CD4-positive, CD25-positive, alpha-beta regulatory T cell (primary cell): ENCODE measurements around the gene ANTXR2. TPM values are rescaled to one million over a fixed set of nuclear protein-coding genes. Genes with fewer than 3 reads are reported as not detected.
"Not testable (repeated sequence)": the region's sequence is repeated elsewhere in the genome, so short reads cannot be mapped to it uniquely, and the experiment has no call there.

ENCODE experiments used
- ATAC-seq, 2 donors: fragments of 150-1000 bp; cut with Tn5 transposase; one replicate each; pipeline ENCODE4 v1.10.0; 2021; ENCODE audit warnings: low read depth in 2 of 2, moderate number of reproducible peaks in 2 of 2, moderate library complexity in 1 of 2
- DNase-seq, 3 donors: peaks; one replicate each; pipeline versions ENCODE4 v3.0.0 to v3.0.0-alpha.2; 2012 to 2022; ENCODE audit warnings: mixed read lengths in 1 of 3
- H3K27ac ChIP-seq: one replicate; pipeline ENCODE4 v1.7.0; 2013; ENCODE audit warnings: mild to moderate bottlenecking, low read length; ENCODE audit not compliant: insufficient read depth, poor library complexity, severe bottlenecking
- H3K27me3 ChIP-seq: one replicate; pipeline ENCODE4 v1.7.0; 2013; ENCODE audit warnings: low read length; ENCODE audit not compliant: control insufficient read depth, insufficient read depth
- H3K36me3 ChIP-seq: one replicate; pipeline ENCODE4 v1.7.0; 2013; ENCODE audit warnings: mild to moderate bottlenecking, low read length, moderate library complexity; ENCODE audit not compliant: control insufficient read depth, insufficient read depth
- H3K4me1 ChIP-seq: 2 replicates; pipeline ENCODE4 v1.7.0; 2013; ENCODE audit warnings: mild to moderate bottlenecking, low read length; ENCODE audit not compliant: insufficient read depth, control insufficient read depth, poor library complexity, severe bottlenecking
- H3K4me3 ChIP-seq: one replicate; pipeline ENCODE4 v1.7.0; 2013; ENCODE audit warnings: low read depth, mild to moderate bottlenecking, low read length, moderate library complexity
- H3K9me3 ChIP-seq, 2 experiments: 1 replicate in 1 of 2; 2 replicates in 1 of 2; pipeline ENCODE4 v1.7.0; 2013; ENCODE audit warnings: low read length in 2 of 2, mild to moderate bottlenecking in 1 of 2, moderate library complexity in 1 of 2; ENCODE audit not compliant: control insufficient read depth in 2 of 2
- H3K27ac Mint-ChIP-seq, 3 donors: one replicate each; pipeline ENCODE4 v1.8.0; 2020 to 2022; ENCODE audit warnings: mild to moderate bottlenecking in 3 of 3, mixed read lengths in 3 of 3, moderate library complexity in 2 of 3
- H3K27me3 Mint-ChIP-seq: one replicate; pipeline ENCODE4 v1.8.0; 2022; ENCODE audit warnings: mild to moderate bottlenecking, mixed read lengths
- H3K36me3 Mint-ChIP-seq: one replicate; pipeline ENCODE4 v1.8.0; 2020; ENCODE audit warnings: mixed read lengths
- H3K4me1 Mint-ChIP-seq, 4 donors: one replicate each; pipeline ENCODE4 v1.8.0; 2020 to 2022; ENCODE audit warnings: mixed read lengths in 4 of 4, mild to moderate bottlenecking in 1 of 4
- H3K4me3 Mint-ChIP-seq, 4 donors: one replicate each; pipeline ENCODE4 v1.8.0; 2020 to 2022; ENCODE audit warnings: mild to moderate bottlenecking in 4 of 4, mixed read lengths in 4 of 4, moderate library complexity in 3 of 4
- H3K9me3 Mint-ChIP-seq, 7 donors: one replicate each; pipeline ENCODE4 v1.8.0; 2020 to 2022; ENCODE audit warnings: mixed read lengths in 7 of 7, mild to moderate bottlenecking in 3 of 7, moderate library complexity in 2 of 7
- polyA plus RNA-seq, 4 donors: library from polyadenylated mRNA; unstranded; fragments of 300-500 nt; fragmentation: Illumina TruSeq; gene quantifications; one replicate each; pipeline ENCODE4 v1.2.3, GENCODE V29; 2021
- total RNA-seq: library from RNA; stranded (reverse); gene quantifications from one replicate; pipeline ENCODE4 v1.2.3, GENCODE V29; 2022

The ANTXR2 gene
- total and polyA plus RNA-seq, 5 donors from 2014 or later: 66.4 to 117 (median 70.2) TPM

DNA sequence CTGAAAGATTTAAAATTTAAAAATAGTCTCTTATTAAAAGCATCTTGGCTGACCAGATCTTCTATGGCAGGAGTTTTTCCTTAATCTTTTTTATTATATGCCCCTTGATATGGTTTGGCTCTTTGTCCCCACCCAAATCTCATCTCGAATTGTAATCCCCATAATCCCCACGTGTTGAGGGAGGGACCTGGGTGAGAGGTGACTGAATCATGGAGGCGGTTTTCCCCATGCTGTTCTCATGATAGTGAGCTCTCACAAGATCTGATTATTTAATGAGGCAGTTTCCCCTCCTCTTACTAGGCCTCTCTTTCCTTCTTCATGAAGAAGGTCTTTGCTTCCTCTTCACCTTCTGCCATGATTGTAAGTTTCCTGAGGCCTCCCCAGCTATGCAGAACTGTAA is 74.0 kb downstream of the ANTXR2 start:
- not testable (repeated sequence) for H3K27me3 ChIP-seq, H3K9me3 Mint-ChIP-seq, H3K27me3 Mint-ChIP-seq, H3K4me1 ChIP-seq, H3K27ac Mint-ChIP-seq, H3K36me3 ChIP-seq, H3K27ac ChIP-seq, H3K4me3 ChIP-seq, H3K9me3 ChIP-seq, DNase-seq, ATAC-seq
- H3K4me3 Mint-ChIP-seq: peak overlapping the region in 1 of 4 donors; percentile 19
- H3K36me3 Mint-ChIP-seq: peaks cover 23% of the 10 kb centered on the region
- peaks cover 18 to 35% (median 32%) of the 10 kb centered on the region in 4 donors for H3K4me1 Mint-ChIP-seq

DNA sequence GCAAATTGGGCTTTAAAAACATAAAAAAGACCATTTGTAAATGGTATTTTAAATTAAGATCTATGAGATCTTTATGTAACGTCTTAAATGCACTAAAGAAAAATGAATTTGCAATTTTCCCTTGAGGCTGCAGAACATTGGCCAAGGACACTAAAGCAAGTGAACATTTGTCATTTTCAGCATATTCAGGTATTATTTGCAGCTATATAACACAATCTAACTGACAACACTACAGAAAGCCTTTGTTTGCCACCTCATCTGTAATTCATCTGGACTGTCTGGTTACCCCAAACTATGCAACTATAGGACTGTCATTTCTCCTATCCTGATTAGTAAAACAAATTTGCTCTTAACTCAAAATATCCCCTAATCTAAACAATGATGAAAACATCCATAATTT is 74.8 kb downstream of the ANTXR2 start:
- Mint-ChIP-seq H3K9me3 (peaks cover 0 to 4% (median 0%) of the 10 kb centered on the region in 7 donors), H3K27me3 (no peaks in the 10 kb centered on the region), H3K4me1 (peaks cover 19 to 41% (median 35%) of the 10 kb centered on the region in 4 donors), H3K4me3 (no peak overlapping the region), H3K27ac (no peak overlapping the region), H3K36me3 (peaks cover 26% of the 10 kb centered on the region)
- H3K27me3 ChIP-seq: no peaks in the 10 kb centered on the region
- no peak for ATAC-seq
- no peaks in the 10 kb centered on the region for H3K36me3 ChIP-seq
- DNase-seq: no peak
- H3K4me3 ChIP-seq: no peak overlapping the region
- H3K9me3 ChIP-seq: no peaks in the 10 kb centered on the region
- H3K27ac ChIP-seq: no peak overlapping the region
- H3K4me1 ChIP-seq: peaks cover 4% of the 10 kb centered on the region

- no peak overlapping the region for H3K27ac ChIP-seq
- no peak overlapping the region for H3K4me3 ChIP-seq
- H3K4me1 ChIP-seq: peaks cover 4% of the 10 kb centered on the region
- no peak for ATAC-seq
- Mint-ChIP-seq H3K9me3 (peaks cover 0 to 4% (median 0%) of the 10 kb centered on the region in 7 donors), H3K36me3 (peaks cover 30% of the 10 kb centered on the region), H3K27me3 (no peaks in the 10 kb centered on the region), H3K27ac (peak overlapping the region in 1 of 3 donors; percentile 1), H3K4me1 (peaks cover 24 to 52% (median 42%) of the 10 kb centered on the region in 4 donors), H3K4me3 (peak overlapping the region in 1 of 4 donors; percentile 62)
- H3K9me3 ChIP-seq: no peaks in the 10 kb centered on the region
- no peaks in the 10 kb centered on the region for H3K36me3 ChIP-seq
- DNase-seq: no peak
- H3K27me3 ChIP-seq: no peaks in the 10 kb centered on the region
These were observed 76.2 kb downstream of the ANTXR2 start for GRCh38 chr4:79996851-79997250.

DNA sequence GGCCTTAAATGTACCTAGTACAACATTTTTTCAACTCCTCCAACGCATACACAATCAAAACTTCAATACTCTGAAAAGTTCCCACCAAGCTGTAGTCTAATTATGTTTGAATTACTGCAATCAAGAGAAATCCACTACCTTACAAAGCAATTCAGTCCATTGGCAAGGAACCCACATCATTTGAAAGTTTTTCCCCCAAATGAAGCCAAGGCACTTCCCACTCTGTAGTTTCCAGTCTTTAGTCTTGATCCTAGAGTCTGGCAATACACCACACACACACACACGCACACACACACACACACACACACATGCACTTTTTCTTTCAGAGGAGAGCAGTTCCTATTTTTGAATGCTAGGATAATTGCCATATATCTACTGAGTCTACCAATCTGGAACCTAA is 79.6 kb downstream of the ANTXR2 start:
- Mint-ChIP-seq H3K27ac (peak overlapping the region in 2 of 3 donors; percentile 13 to 84), H3K4me1 (peaks cover 36 to 71% (median 60%) of the 10 kb centered on the region in 4 donors), H3K9me3 (peaks cover 0 to 4% (median 0%) of the 10 kb centered on the region in 7 donors), H3K36me3 (peaks cover 36% of the 10 kb centered on the region), H3K4me3 (peak overlapping the region in 1 of 4 donors; percentile 25), H3K27me3 (no peaks in the 10 kb centered on the region)
- no peaks in the 10 kb centered on the region for H3K36me3 ChIP-seq
- no peaks in the 10 kb centered on the region for H3K9me3 ChIP-seq
- H3K4me1 ChIP-seq: peaks cover 9% of the 10 kb centered on the region
- no peak for DNase-seq
- H3K27me3 ChIP-seq: no peaks in the 10 kb centered on the region
- no peak overlapping the region for H3K4me3 ChIP-seq
- no peak overlapping the region for H3K27ac ChIP-seq
- no peak for ATAC-seq

GRCh38 chr4:79991601-79992000 is 81.4 kb downstream of the ANTXR2 start:
- H3K4me3 Mint-ChIP-seq: peak overlapping the region in 1 of 4 donors; percentile 43
- no peaks in the 10 kb centered on the region for H3K27me3 ChIP-seq
- H3K27me3 Mint-ChIP-seq: no peaks in the 10 kb centered on the region
- no peaks in the 10 kb centered on the region for H3K9me3 ChIP-seq
- no peak for ATAC-seq
- no peaks in the 10 kb centered on the region for H3K36me3 ChIP-seq
- no peak for DNase-seq
- H3K9me3 Mint-ChIP-seq: peaks cover 0 to 4% (median 1%) of the 10 kb centered on the region in 7 donors
- H3K4me3 ChIP-seq: peak overlapping the region; percentile 34
- peaks cover 37% of the 10 kb centered on the region for H3K36me3 Mint-ChIP-seq
- no peak overlapping the region for H3K27ac Mint-ChIP-seq
- peaks cover 36 to 75% (median 62%) of the 10 kb centered on the region in 4 donors for H3K4me1 Mint-ChIP-seq
- no peak overlapping the region for H3K27ac ChIP-seq
- peaks cover 5% of the 10 kb centered on the region for H3K4me1 ChIP-seq

DNA sequence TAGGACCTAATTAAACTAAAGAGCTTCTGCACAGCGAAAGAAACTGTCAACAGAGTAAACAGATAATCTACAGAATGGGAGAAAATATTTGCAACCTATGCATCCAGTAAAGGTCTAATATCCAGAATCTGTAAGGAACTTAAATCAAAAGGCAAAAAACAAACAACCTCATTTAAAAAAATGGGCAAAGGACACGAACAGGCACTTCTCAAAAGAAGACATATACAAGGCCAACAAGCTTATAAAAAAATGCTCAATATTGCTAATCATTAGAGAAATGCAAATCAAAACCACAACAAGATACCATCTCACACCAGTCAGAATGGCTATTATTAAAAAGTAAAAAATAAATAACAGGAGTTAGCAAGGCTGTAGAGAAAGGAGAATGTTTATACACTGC is 81.9 kb downstream of the ANTXR2 start:
- H3K27me3 Mint-ChIP-seq, DNase-seq, H3K27me3 ChIP-seq, H3K4me3 Mint-ChIP-seq, H3K27ac Mint-ChIP-seq, H3K4me1 ChIP-seq, H3K36me3 ChIP-seq, H3K27ac ChIP-seq, H3K9me3 ChIP-seq, ATAC-seq, H3K9me3 Mint-ChIP-seq: not testable (repeated sequence)
- peak overlapping the region; percentile 4 for H3K4me3 ChIP-seq
- H3K4me1 Mint-ChIP-seq: peaks cover 36 to 76% (median 62%) of the 10 kb centered on the region in 4 donors
- peaks cover 34% of the 10 kb centered on the region for H3K36me3 Mint-ChIP-seq

- Mint-ChIP-seq H3K4me3 (no peak overlapping the region), H3K9me3 (peaks cover 0 to 3% (median 0%) of the 10 kb centered on the region in 7 donors), H3K4me1 (peaks cover 27 to 52% (median 42%) of the 10 kb centered on the region in 4 donors), H3K27me3 (no peaks in the 10 kb centered on the region), H3K27ac (no peak overlapping the region), H3K36me3 (peaks cover 17% of the 10 kb centered on the region)
- ATAC-seq: no peak
- H3K9me3 ChIP-seq: no peaks in the 10 kb centered on the region
- peaks cover 15% of the 10 kb centered on the region for H3K36me3 ChIP-seq
- DNase-seq: no peak
- no peak overlapping the region for H3K4me3 ChIP-seq
- no peaks in the 10 kb centered on the region for H3K27me3 ChIP-seq
- no peak overlapping the region for H3K27ac ChIP-seq
- H3K4me1 ChIP-seq: peaks cover 5% of the 10 kb centered on the region
These were observed 85.6 kb downstream of the ANTXR2 start for GRCh38 chr4:79987401-79987800.

GRCh38 chr4:79983431-79983830 is 89.6 kb downstream of the ANTXR2 start:
- Histone ChIP-seq H3K27me3 (no peaks in the 10 kb centered on the region), H3K4me1 (no peaks in the 10 kb centered on the region), H3K9me3 (no peaks in the 10 kb centered on the region), H3K4me3 (no peak overlapping the region), H3K36me3 (peaks cover 32% of the 10 kb centered on the region), H3K27ac (no peak overlapping the region)
- no peak overlapping the region for H3K27ac Mint-ChIP-seq
- DNase-seq (no peak), ATAC-seq (no peak)
- no peaks in the 10 kb centered on the region for H3K27me3 Mint-ChIP-seq
- peaks cover 14 to 21% (median 19%) of the 10 kb centered on the region in 4 donors for H3K4me1 Mint-ChIP-seq
- H3K9me3 Mint-ChIP-seq: peaks cover 0 to 1% (median 0%) of the 10 kb centered on the region in 7 donors
- no peak overlapping the region for H3K4me3 Mint-ChIP-seq
- peaks cover 27% of the 10 kb centered on the region for H3K36me3 Mint-ChIP-seq
